ENCODE measurements around the gene CEP152.

CEP152 gene

DNA sequence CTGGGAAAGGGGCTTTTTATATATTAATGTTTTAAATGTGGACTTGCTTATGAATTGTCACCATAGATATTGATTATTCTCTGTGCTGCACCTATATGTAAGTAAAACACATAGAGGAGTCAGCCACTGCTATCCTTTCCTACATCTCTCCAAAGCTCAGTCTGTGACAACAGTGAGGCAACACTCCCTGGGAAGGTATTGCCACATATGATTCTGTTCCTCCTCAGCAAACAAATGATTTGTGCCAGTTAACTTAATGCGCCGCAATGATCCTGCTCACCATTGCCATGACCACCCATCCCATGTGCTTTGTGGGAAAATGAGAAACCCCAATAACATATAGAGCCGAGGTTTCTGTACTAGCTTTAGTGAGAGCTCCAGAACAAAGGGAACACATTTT lies 90.2 kb downstream of the CEP152 start:
- no peaks in the 10 kb centered on the region; the same call in 1 of the 2 replicates for H3K36me3 ChIP-seq (ENCODE audit: insufficient read depth, low read depth, low read length)
- no peak overlapping the region for H3K4me3 ChIP-seq (ENCODE audit: low read length)
- no peak overlapping the region for H3K9ac ChIP-seq (ENCODE audit: low read depth, low read length)

DNA sequence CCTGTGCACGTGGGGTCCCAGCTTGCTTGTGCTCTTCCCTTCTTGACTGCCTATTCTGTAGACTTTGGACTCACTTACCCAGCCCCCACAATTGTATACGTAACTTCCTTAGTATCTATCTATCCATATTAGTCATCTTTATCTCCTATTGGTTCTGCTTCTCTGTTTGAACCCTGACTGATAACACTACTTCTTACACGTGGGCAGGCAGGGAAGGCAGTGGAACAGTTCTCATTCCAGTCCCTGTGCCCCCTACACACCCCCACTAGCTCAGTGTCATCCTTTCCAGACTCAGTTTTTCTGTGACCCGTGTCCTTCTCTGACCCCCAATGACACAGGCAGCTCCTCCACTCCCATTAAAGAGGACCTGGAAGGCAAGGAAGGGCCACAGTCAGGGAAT lies 91.2 kb downstream of the CEP152 start:
- H3K4me1 ChIP-seq (ENCODE audit: insufficient read depth, low read length): no peaks in the 10 kb centered on the region
- H3K27me3 ChIP-seq (ENCODE audit: insufficient read depth, low read length): no peaks in the 10 kb centered on the region
- H3K27ac ChIP-seq (ENCODE audit: low read length): no peak overlapping the region
- H3K9ac ChIP-seq (ENCODE audit: low read depth, low read length): no peak overlapping the region
- no peak overlapping the region for H3K4me3 ChIP-seq (ENCODE audit: low read length)
- peaks cover 13% of the 10 kb centered on the region; the same call in 1 of the 2 replicates for H3K9me3 ChIP-seq (ENCODE audit: insufficient read depth, low read depth, low read length)
- no peaks in the 10 kb centered on the region; the same call in 1 of the 2 replicates for H3K36me3 ChIP-seq (ENCODE audit: insufficient read depth, low read depth, low read length)

More for the DNA sequence above, 90.2 kb downstream of the CEP152 start:
- H3K27me3 ChIP-seq (ENCODE audit: insufficient read depth, low read length): no peaks in the 10 kb centered on the region
- peaks cover 9% of the 10 kb centered on the region; the same call in 1 of the 2 replicates for H3K9me3 ChIP-seq (ENCODE audit: insufficient read depth, low read depth, low read length)
- no peaks in the 10 kb centered on the region for H3K4me1 ChIP-seq (ENCODE audit: insufficient read depth, low read length)
- no peak overlapping the region for H3K27ac ChIP-seq (ENCODE audit: low read length)

DNA sequence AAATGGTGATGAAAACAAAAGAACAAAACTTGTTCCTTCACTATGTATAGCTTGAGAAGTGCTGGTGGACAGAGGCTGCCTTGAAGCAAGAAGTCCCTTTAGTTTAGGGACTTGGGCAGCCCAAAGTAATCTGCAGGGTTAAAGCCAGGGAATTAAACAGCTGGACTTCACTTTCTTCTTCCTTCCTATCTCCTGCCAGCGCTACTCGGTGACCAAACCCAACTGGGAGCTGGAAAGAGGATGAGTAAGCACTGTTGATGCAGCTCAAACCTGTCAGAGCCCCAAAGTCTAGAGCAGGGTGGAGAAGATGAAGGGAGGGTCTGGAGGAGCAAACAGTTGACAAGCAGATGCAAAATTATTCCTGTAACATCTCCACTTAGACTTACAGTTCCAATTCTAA lies 92.2 kb downstream of the CEP152 start:
- Histone ChIP-seq H3K9ac (ENCODE audit: low read depth, low read length) (no peak overlapping the region), H3K27me3 (ENCODE audit: insufficient read depth, low read length) (no peaks in the 10 kb centered on the region), H3K4me3 (ENCODE audit: low read length) (no peak overlapping the region), H3K9me3 (ENCODE audit: insufficient read depth, low read depth, low read length) (peaks cover 13% of the 10 kb centered on the region; the same call in 1 of the 2 replicates), H3K4me1 (ENCODE audit: insufficient read depth, low read length) (no peaks in the 10 kb centered on the region), H3K36me3 (ENCODE audit: insufficient read depth, low read depth, low read length) (no peaks in the 10 kb centered on the region; the same call in 1 of the 2 replicates), H3K27ac (ENCODE audit: low read length) (no peak overlapping the region)

DNA sequence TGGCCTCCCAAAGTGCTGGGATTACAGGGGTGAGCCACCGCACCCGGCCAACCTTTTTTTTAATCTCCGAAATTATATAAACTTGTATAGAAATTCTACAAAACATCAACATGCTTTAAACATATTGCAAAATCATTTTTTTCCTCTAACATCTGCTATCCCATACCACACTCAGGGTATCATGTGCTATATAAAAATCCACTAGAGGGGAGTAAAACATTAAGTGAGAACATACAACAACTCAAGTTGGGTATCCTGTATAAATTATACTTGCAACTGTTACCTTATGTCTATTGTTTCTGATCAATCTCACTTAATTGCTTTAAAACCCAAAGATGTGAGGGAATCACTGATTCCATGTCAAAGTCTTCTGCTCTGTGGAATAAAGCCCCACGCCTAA lies 93.4 kb downstream of the CEP152 start:
- Histone ChIP-seq H3K9ac (ENCODE audit: low read depth, low read length) (no peak overlapping the region), H3K4me3 (ENCODE audit: low read length) (no peak overlapping the region), H3K4me1 (ENCODE audit: insufficient read depth, low read length) (no peaks in the 10 kb centered on the region), H3K9me3 (ENCODE audit: insufficient read depth, low read depth, low read length) (peaks cover 13% of the 10 kb centered on the region; the same call in 1 of the 2 replicates), H3K27ac (ENCODE audit: low read length) (no peak overlapping the region), H3K36me3 (ENCODE audit: insufficient read depth, low read depth, low read length) (no peaks in the 10 kb centered on the region; the same call in 1 of the 2 replicates), H3K27me3 (ENCODE audit: insufficient read depth, low read length) (no peaks in the 10 kb centered on the region)

DNA sequence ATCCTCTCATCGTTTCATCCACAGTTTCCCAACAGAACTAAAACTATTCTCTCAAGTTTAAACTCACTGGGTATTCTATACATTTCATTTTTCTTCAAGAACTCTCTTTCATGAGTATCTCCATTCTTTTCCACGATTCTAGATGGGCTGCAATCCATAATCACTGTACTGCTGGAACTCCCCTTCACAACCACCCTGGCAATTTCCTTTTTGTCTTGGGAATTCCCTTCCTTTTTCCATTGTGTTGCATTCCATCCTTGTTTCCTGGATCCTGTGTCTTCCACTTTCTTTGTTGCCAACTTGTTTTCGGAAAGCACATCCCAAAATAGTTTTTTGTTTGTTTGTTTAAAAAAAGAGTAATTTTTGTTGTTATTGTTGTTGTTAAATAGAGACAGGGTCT lies 98.3 kb downstream of the CEP152 start:
- Histone ChIP-seq H3K9ac (ENCODE audit: low read depth, low read length) (no peak overlapping the region), H3K4me3 (ENCODE audit: low read length) (no peak overlapping the region), H3K9me3 (ENCODE audit: insufficient read depth, low read depth, low read length) (peaks cover 13% of the 10 kb centered on the region; the same call in 1 of the 2 replicates), H3K27me3 (ENCODE audit: insufficient read depth, low read length) (no peaks in the 10 kb centered on the region), H3K36me3 (ENCODE audit: insufficient read depth, low read depth, low read length) (no peaks in the 10 kb centered on the region; the same call in 1 of the 2 replicates), H3K27ac (ENCODE audit: low read length) (no peak overlapping the region), H3K4me1 (ENCODE audit: insufficient read depth, low read length) (no peaks in the 10 kb centered on the region)

DNA sequence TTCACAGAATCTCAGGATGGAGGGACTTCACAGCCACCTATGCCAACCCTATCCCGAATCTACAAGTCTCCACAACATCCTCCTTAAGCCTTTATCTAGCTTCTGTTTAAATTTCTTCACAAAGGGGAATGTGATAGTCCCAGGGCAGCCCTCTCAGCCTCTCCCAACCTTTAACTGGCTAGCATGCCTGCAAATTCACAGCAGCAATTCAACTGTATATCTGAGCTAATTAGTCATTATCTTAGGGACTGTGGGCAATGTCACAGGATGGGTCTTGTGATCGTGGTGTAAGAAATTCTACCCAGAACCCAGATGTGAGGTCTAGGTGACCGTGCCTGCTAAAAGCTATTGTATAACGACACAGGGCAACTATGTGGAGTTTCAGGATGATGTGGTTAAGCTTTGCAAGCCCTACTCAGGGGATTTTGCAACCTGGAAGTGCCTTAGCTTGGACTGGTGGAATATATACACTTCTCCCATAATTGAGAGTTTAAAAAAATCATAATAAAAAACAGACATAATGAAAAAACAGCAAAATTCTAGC lies 99.8 kb downstream of the CEP152 start:
- Histone ChIP-seq H3K4me3 (ENCODE audit: low read length) (no peak overlapping the region), H3K4me1 (ENCODE audit: insufficient read depth, low read length) (no peaks in the 10 kb centered on the region), H3K9ac (ENCODE audit: low read depth, low read length) (no peak overlapping the region), H3K36me3 (ENCODE audit: insufficient read depth, low read depth, low read length) (no peaks in the 10 kb centered on the region), H3K27ac (ENCODE audit: low read length) (no peak overlapping the region), H3K27me3 (ENCODE audit: insufficient read depth, low read length) (no peaks in the 10 kb centered on the region), H3K9me3 (ENCODE audit: insufficient read depth, low read depth, low read length) (peaks cover 8% of the 10 kb centered on the region; the same call in 1 of the 2 replicates)

DNA sequence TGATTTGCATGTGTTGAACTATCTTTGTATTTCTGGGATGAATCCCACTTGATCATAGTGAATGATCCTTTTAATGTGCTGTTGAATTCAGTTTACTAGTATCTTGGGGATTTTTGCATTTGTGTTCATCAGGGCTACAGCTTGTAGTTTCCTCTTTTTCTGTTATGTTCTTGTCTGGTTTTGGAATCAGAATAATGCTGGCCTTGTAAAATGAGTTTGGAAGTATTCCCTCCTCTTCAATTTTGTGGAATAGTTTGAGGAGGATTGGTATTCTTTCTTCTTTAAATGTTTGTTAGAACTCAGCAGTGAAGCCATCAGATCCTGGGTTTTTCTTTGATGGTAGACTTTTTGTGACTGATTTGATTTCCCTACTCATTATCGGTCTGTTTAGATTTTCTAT lies 102.2 kb downstream of the CEP152 start:
- H3K36me3 ChIP-seq (ENCODE audit: insufficient read depth, low read depth, low read length): no peaks in the 10 kb centered on the region
- no peak overlapping the region for H3K9ac ChIP-seq (ENCODE audit: low read depth, low read length)
- H3K27ac ChIP-seq (ENCODE audit: low read length): no peak overlapping the region
- no peaks in the 10 kb centered on the region for H3K9me3 ChIP-seq (ENCODE audit: insufficient read depth, low read depth, low read length)
- no peaks in the 10 kb centered on the region for H3K4me1 ChIP-seq (ENCODE audit: insufficient read depth, low read length)
- H3K27me3 ChIP-seq (ENCODE audit: insufficient read depth, low read length): no peaks in the 10 kb centered on the region
- H3K4me3 ChIP-seq (ENCODE audit: low read length): no peak overlapping the region

DNA sequence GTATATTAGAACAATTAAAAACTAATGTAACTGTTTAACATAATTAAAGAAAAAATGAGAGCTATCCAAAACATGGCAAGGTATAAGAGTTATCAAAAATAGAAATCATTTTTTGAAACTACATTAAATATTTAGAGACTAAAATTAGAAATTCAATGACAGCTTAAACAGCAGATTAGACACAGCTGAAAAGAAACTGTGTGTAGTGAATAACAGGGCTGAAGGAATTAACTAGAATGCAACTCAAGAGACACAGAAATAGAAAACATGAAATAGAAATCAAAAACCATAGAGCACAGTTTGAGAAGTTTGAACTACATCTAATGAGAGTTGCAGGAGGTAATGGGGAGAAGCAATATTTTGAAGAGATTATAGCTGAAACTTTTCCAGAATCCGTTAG lies 105.5 kb downstream of the CEP152 start:
- Histone ChIP-seq H3K4me3 (ENCODE audit: low read length) (no peak overlapping the region), H3K9ac (ENCODE audit: low read depth, low read length) (no peak overlapping the region)

DNA sequence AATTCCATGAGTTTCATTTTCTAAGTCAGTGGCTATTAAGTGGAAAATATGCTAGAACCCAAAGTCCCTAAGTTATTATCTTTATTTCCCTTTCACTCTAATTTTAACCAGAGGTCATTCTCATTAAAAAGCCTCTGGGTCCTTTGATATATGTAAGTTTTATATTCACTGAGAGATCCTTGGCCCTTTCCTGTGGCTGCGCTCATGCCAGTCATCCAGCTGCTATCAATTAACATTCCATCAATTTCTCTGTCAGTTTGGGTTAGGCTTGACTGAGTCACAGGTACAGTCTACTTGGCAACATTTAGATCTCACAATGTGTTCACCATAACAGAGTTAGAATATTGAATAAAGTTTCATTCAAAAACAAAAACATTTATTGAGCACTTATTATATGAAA lies 107.3 kb downstream of the CEP152 start:
- Histone ChIP-seq H3K4me1 (ENCODE audit: insufficient read depth, low read length) (no peaks in the 10 kb centered on the region), H3K27me3 (ENCODE audit: insufficient read depth, low read length) (no peaks in the 10 kb centered on the region), H3K4me3 (ENCODE audit: low read length) (no peak overlapping the region), H3K9me3 (ENCODE audit: insufficient read depth, low read depth, low read length) (no peaks in the 10 kb centered on the region), H3K27ac (ENCODE audit: low read length) (no peak overlapping the region), H3K36me3 (ENCODE audit: insufficient read depth, low read depth, low read length) (no peaks in the 10 kb centered on the region), H3K9ac (ENCODE audit: low read depth, low read length) (no peak overlapping the region)

More for the DNA sequence above, 105.5 kb downstream of the CEP152 start:
- H3K9me3 ChIP-seq (ENCODE audit: insufficient read depth, low read depth, low read length): no peaks in the 10 kb centered on the region
- H3K27ac ChIP-seq (ENCODE audit: low read length): no peak overlapping the region
- H3K36me3 ChIP-seq (ENCODE audit: insufficient read depth, low read depth, low read length): no peaks in the 10 kb centered on the region
- H3K27me3 ChIP-seq (ENCODE audit: insufficient read depth, low read length): no peaks in the 10 kb centered on the region
- H3K4me1 ChIP-seq (ENCODE audit: insufficient read depth, low read length): no peaks in the 10 kb centered on the region

DNA sequence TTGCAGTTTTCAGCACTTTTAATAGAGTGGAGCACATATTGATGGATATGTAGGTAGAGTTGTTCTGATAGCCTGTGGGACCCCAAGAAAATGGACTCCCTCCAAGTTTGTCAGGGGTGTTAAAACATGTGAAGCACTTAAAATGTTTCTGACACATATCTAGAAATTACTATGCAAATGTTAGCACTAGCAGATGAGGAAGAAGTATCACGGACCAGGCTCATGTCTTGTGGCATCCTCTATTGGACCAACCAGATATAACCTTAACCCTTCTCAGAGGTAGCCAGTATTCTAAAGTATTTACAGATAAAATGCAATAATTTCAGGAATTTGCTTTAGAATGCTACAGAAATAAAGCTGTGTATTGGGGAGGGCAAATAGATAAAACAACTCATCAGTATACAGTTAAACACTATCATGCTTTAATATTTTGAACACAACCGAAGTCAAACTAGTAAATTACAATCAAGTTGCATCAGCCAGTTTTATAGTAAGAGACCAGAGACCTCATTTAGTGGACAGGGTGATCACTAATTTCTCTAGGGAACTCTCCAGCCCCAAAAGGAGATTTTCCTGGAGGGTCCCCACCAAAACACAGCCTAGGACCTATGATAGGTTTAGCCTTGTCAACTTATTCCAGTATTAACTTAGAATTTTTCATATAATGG lies 108.2 kb downstream of the CEP152 start:
- no peaks in the 10 kb centered on the region for H3K9me3 ChIP-seq (ENCODE audit: insufficient read depth, low read depth, low read length)
- H3K9ac ChIP-seq (ENCODE audit: low read depth, low read length): no peak overlapping the region
- no peaks in the 10 kb centered on the region for H3K36me3 ChIP-seq (ENCODE audit: insufficient read depth, low read depth, low read length)
- H3K27me3 ChIP-seq (ENCODE audit: insufficient read depth, low read length): no peaks in the 10 kb centered on the region
- no peak overlapping the region for H3K4me3 ChIP-seq (ENCODE audit: low read length)
- H3K27ac ChIP-seq (ENCODE audit: low read length): no peak overlapping the region
- no peaks in the 10 kb centered on the region for H3K4me1 ChIP-seq (ENCODE audit: insufficient read depth, low read length)

DNA sequence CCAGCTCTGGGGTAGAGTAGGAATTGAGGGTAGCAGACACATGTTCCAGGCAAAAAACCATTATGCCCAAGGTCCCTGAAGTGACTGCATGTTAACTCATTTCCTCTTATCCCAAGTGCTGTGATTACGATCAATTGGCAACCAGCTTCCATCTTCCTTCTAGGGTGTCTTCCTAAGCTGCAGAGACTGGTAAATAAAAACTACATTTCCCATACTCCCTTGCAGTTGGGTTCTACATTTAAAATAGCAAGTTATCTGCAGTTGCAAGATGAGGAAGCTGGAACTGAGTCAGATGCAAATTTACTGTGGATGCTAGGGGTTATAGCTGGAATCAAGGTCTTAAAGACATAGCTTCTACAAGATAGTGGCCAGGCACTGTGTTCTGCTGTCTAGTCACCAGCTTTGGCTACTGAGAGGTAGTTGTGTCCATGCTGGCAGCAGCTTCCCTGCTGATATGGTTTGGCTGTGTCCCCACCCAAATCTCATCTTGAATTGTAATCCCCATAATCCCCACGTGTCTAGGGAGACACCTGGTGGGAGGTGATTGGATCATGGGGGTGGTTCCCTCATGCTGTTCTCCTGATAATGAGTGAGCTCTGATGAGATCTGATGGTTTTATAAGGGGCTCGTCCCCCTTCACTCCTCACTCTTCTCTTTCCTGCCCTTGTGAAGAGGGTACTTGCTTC lies 114.1 kb downstream of the CEP152 start:
- Histone ChIP-seq H3K4me3 (ENCODE audit: low read length) (no peak overlapping the region), H3K4me1 (ENCODE audit: insufficient read depth, low read length) (no peaks in the 10 kb centered on the region), H3K9me3 (ENCODE audit: insufficient read depth, low read depth, low read length) (no peaks in the 10 kb centered on the region), H3K9ac (ENCODE audit: low read depth, low read length) (no peak overlapping the region), H3K27me3 (ENCODE audit: insufficient read depth, low read length) (no peaks in the 10 kb centered on the region), H3K27ac (ENCODE audit: low read length) (no peak overlapping the region), H3K36me3 (ENCODE audit: insufficient read depth, low read depth, low read length) (no peaks in the 10 kb centered on the region)

Measured in iPS-20b (cell line).